Peyer's patch (tissue), 4 donors: ENCODE results near the gene SH3TC1. TPM values are rescaled to one million over a fixed set of nuclear protein-coding genes. Genes with fewer than 3 reads are reported as not detected.

Source experiments
- DNase-seq, 3 donors: peaks; one replicate each; pipeline ENCODE4 v3.0.0-alpha.2; 2017 to 2019
- H3K27ac ChIP-seq, 4 donors: fragments of 200-600 bp; sonication (generic); one replicate each; pipeline ENCODE4 v1.5.1; 2016 to 2019
- H3K27me3 ChIP-seq, 2 donors: fragments of 200-600 bp; sonication (generic); one replicate each; pipeline ENCODE4 v1.5.1; 2019
- H3K36me3 ChIP-seq, 3 donors: fragments of 200-600 bp; sonication (generic); one replicate each; pipeline ENCODE4 v1.5.1; 2016 to 2019
- H3K4me1 ChIP-seq, 4 donors: fragments of 200-600 bp; sonication (generic); one replicate each; pipeline ENCODE4 v1.5.1; 2016 to 2019
- H3K4me3 ChIP-seq, 4 donors: fragments of 200-600 bp; sonication (generic); 1 replicate in 3 of 4; 2 replicates in 1 of 4; pipeline ENCODE4 v1.5.1; 2016 to 2019; ENCODE audit warnings: mild to moderate bottlenecking in 1 of 4
- H3K9me3 ChIP-seq, 4 donors: fragments of 200-600 bp; sonication (generic); one replicate each; pipeline ENCODE4 v1.5.1; 2016 to 2019; ENCODE audit warnings: mild to moderate bottlenecking in 1 of 4
- CTCF ChIP-seq, 6 experiments: fragments of 450-650 bp in 4 of 6; fragments of 200-600 bp in 2 of 6; sonication (generic) in 1 of 6; IDR thresholded peaks; one replicate each; pipeline ENCODE4 v1.5.1; 2017 to 2019; ENCODE audit warnings: antibody characterized with exemption in 6 of 6, mild to moderate bottlenecking in 3 of 6, moderate library complexity in 1 of 6
- POLR2A ChIP-seq, 2 donors: fragments of 450-650 bp; IDR thresholded peaks; one replicate each; pipeline ENCODE4 v1.5.1; 2017; ENCODE audit warnings: antibody characterized with exemption in 2 of 2, mild to moderate bottlenecking in 2 of 2, moderate library complexity in 2 of 2
- total RNA-seq, 4 donors: library from RNA; depleted of rRNA; stranded (reverse); fragments of >200 nt; gene quantifications; one replicate each; pipeline ENCODE4 v1.1.0, GENCODE V29; 2016

The SH3TC1 gene
- total RNA-seq, 4 donors from 2014 or later: 4.2 to 88.3 (median 11.8) TPM

- Histone ChIP-seq H3K27me3 (no peaks in the 10 kb centered on the region), H3K36me3 (no peaks in the 10 kb centered on the region), H3K4me1 (peaks cover 0 to 17% (median 0%) of the 10 kb centered on the region in 4 donors), H3K4me3 (no peak overlapping the region), H3K27ac (no peak overlapping the region), H3K9me3 (no peaks in the 10 kb centered on the region)
- DNase-seq: no peak
- TF ChIP-seq CTCF (IDR thresholded peaks at IDR 0.05): no peak
Measured at GRCh38 chr4:8177956-8178355, 21.1 kb upstream of the SH3TC1 start.

GRCh38 chr4:8179074-8179473, 20.0 kb upstream of the SH3TC1 start:
- no peaks in the 10 kb centered on the region for H3K9me3 ChIP-seq
- H3K36me3 ChIP-seq: no peaks in the 10 kb centered on the region
- DNase-seq: no peak
- no peak for TF ChIP-seq POLR2A (IDR thresholded peaks at IDR 0.05)
- no peak for TF ChIP-seq CTCF (IDR thresholded peaks at IDR 0.05)
- H3K4me3 ChIP-seq: no peak overlapping the region
- no peaks in the 10 kb centered on the region for H3K27me3 ChIP-seq
- H3K4me1 ChIP-seq: peaks cover 0 to 26% (median 0%) of the 10 kb centered on the region in 4 donors
- no peak overlapping the region for H3K27ac ChIP-seq

- no peak overlapping the region for H3K27ac ChIP-seq
- H3K27me3 ChIP-seq: no peaks in the 10 kb centered on the region
- H3K36me3 ChIP-seq: no peaks in the 10 kb centered on the region
- H3K4me1 ChIP-seq: peaks cover 0 to 26% (median 0%) of the 10 kb centered on the region in 4 donors
- H3K4me3 ChIP-seq: no peak overlapping the region
- TF ChIP-seq CTCF (IDR thresholded peaks at IDR 0.05) (no peak), POLR2A (IDR thresholded peaks at IDR 0.05) (no peak)
- DNase-seq: no peak
- no peaks in the 10 kb centered on the region for H3K9me3 ChIP-seq
Measured at GRCh38 chr4:8179771-8180170, 19.3 kb upstream of the SH3TC1 start.

GRCh38 chr4:8180310-8181093, 18.6 kb upstream of the SH3TC1 start:
- Histone ChIP-seq H3K27me3 (no peaks in the 10 kb centered on the region), H3K36me3 (no peaks in the 10 kb centered on the region), H3K4me3 (no peak overlapping the region), H3K9me3 (no peaks in the 10 kb centered on the region), H3K27ac (no peak overlapping the region), H3K4me1 (peaks cover 0 to 26% (median 0%) of the 10 kb centered on the region in 4 donors)
- DNase-seq: no peak
- TF ChIP-seq POLR2A (IDR thresholded peaks at IDR 0.05): no peak
- TF ChIP-seq CTCF (IDR thresholded peaks at IDR 0.05): no peak

- Histone ChIP-seq H3K4me3 (no peak overlapping the region), H3K27ac (no peak overlapping the region), H3K9me3 (no peaks in the 10 kb centered on the region), H3K36me3 (no peaks in the 10 kb centered on the region), H3K4me1 (peaks cover 0 to 26% (median 0%) of the 10 kb centered on the region in 4 donors), H3K27me3 (no peaks in the 10 kb centered on the region)
- DNase-seq: no peak
- TF ChIP-seq CTCF (IDR thresholded peaks at IDR 0.05) (no peak), POLR2A (IDR thresholded peaks at IDR 0.05) (no peak)
Measured at GRCh38 chr4:8181119-8181518, 18.0 kb upstream of the SH3TC1 start.
